H1 (cell line): ENCODE measurements around the gene LIPG. TPM values are rescaled to one million over a fixed set of nuclear protein-coding genes. Genes with fewer than 3 reads are reported as not detected.

ENCODE experiments used
- ASH2L ChIP-seq: fragments of 200-600, 300-600 bp; sonication (generic); IDR thresholded peaks from one replicate; pipeline ENCODE4 v1.7.1; 2017; ENCODE audit warnings: low read length
- BACH1 ChIP-seq: IDR thresholded peaks from 2 replicates; pipeline ENCODE4 v1.6.1; 2012; ENCODE audit warnings: low read length, improper control_type of control experiment
- BCL11A ChIP-seq, 2 experiments: IDR thresholded peaks; one replicate each; pipeline ENCODE4 v1.6.1; 2011; ENCODE audit warnings: low read depth in 2 of 2, low read length in 2 of 2, mild to moderate bottlenecking in 2 of 2
- CBX8 ChIP-seq: fragments of 300-800, 300-1000 bp; sonication (generic); IDR thresholded peaks from 2 replicates; pipeline ENCODE4 v1.7.1; 2016; ENCODE audit warnings: low read depth, low read length, borderline replicate concordance
- FOSL1 ChIP-seq: IDR thresholded peaks from 2 replicates; pipeline ENCODE4 v1.6.1; 2011; ENCODE audit warnings: mild to moderate bottlenecking, low read depth, low read length, moderate library complexity; ENCODE audit not compliant: insufficient read depth
- HDAC6 ChIP-seq: IDR thresholded peaks from one replicate; pipeline ENCODE4 v1.7.1; 2012; ENCODE audit warnings: low read depth, mild to moderate bottlenecking, inconsistent platforms, low read length, moderate library complexity
- KDM5A ChIP-seq: fragments of 200-600 bp; IDR thresholded peaks from 2 replicates; pipeline ENCODE4 v1.7.1; 2012; ENCODE audit warnings: mild to moderate bottlenecking, low read length, inconsistent platforms, mixed read lengths
- NRF1 ChIP-seq: IDR thresholded peaks from 2 replicates; pipeline ENCODE4 v1.6.1; 2011; ENCODE audit warnings: mild to moderate bottlenecking, low read depth, low read length, improper control_type of control experiment
- SAP30 ChIP-seq: fragments of 300-600 bp; sonication (generic); IDR thresholded peaks from 2 replicates; pipeline ENCODE4 v1.7.1; 2012; ENCODE audit warnings: low read length, moderate library complexity, mild to moderate bottlenecking, inconsistent platforms; ENCODE audit not compliant: insufficient read depth, insufficient replicate concordance
- SRF ChIP-seq: IDR thresholded peaks from 2 replicates; pipeline ENCODE4 v1.6.1; 2011; ENCODE audit warnings: mild to moderate bottlenecking, low read depth, low read length, moderate library complexity
- TEAD4 ChIP-seq: IDR thresholded peaks from 2 replicates; pipeline ENCODE4 v1.6.1; 2012; ENCODE audit warnings: low read depth, low read length, inconsistent platforms, mixed read lengths
- polyA plus RNA-seq, 7 experiments: library from polyadenylated mRNA; depleted of rRNA in 3 of 7; stranded (reverse) in 5 of 7; unstranded in 2 of 7; fragments of >200 nt in 5 of 7; fragments of 200-250 nt in 2 of 7; gene quantifications; 1 replicate in 5 of 7; 2 replicates in 1 of 7; 4 replicates in 1 of 7; pipeline versions ENCODE4 v1.2.1 to v1.2.3, GENCODE V29; 2011 to 2013; ENCODE audit warnings: missing spikeins in 2 of 7, mixed read lengths in 2 of 7
- total RNA-seq: library from RNA; stranded (reverse); fragmentation: NEBNext Ultra II Directional; extraction: Animal tissue kit (Norgen Biotek cat#: 25700); gene quantifications from 2 replicates; pipeline ENCODE4 v1.2.1, GENCODE V29; 2021
- TF ChIP-seq, protein P1 (sequence below): IDR thresholded peaks from 2 replicates; pipeline ENCODE4 v1.6.1; 2012; ENCODE audit warnings: low read length, inconsistent platforms

Gene LIPG
- total and polyA plus RNA-seq, 2 of the 8 experiments (the other 6 are each of a cell fraction or from before 2014, with no cell fraction given) = 9.2 to 9.8 TPM

DNA sequence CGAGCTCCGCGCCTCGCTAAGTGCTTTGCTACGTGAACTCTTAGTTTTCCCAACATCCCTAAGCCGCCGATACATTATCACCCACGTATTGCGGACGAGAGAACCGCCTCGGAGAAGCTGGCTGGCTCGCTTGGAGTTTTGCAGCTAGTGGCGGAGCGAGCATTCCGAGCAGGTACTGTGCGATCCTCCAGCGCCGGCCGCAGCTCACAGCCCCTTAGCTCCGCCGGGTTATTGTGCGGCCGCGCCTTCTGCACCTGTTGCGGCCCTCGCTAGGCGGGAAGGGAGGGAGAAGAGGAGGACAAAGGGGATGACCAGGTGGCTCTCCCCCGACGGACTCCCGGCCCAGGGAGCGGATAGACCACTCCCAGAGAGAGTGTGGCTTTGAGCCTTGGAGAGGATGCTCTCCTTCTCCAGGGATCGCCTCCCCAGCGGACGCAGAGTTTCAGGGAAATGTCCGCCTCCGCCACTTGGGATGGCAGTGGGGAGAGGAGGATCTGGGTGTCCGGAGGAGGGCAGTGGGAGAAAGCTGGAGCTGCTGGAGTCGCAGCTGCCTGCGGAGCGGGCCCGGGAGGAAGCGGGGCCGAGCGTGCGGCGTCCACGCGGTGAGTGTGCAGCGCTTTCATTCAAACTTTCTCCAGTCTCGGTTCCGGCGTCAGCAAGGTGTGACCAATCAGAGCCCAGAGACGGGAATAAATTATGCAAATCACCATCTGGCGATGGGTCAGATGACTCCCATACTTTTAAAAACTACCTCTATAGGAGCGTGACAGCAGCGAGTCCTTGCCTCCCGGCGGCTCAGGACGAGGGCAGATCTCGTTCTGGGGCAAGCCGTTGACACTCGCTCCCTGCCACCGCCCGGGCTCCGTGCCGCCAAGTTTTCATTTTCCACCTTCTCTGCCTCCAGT, at the start of gene LIPG (continued):
- TF ChIP-seq, protein P1, sequence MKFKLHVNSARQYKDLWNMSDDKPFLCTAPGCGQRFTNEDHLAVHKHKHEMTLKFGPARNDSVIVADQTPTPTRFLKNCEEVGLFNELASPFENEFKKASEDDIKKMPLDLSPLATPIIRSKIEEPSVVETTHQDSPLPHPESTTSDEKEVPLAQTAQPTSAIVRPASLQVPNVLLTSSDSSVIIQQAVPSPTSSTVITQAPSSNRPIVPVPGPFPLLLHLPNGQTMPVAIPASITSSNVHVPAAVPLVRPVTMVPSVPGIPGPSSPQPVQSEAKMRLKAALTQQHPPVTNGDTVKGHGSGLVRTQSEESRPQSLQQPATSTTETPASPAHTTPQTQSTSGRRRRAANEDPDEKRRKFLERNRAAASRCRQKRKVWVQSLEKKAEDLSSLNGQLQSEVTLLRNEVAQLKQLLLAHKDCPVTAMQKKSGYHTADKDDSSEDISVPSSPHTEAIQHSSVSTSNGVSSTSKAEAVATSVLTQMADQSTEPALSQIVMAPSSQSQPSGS = 0 out of 2 replicates have a peak, but pooled peaks have one; percentile 26
- peak; percentile 49 for TF ChIP-seq ASH2L
- TF ChIP-seq TEAD4 = no peak
- TF ChIP-seq BACH1 = no peak
- peak; percentile 68 for TF ChIP-seq SAP30
- TF ChIP-seq NRF1 = no peak
- no peak for TF ChIP-seq KDM5A
- TF ChIP-seq SRF = no peak
- TF ChIP-seq CBX8 = no peak
- TF ChIP-seq BCL11A (IDR thresholded peaks at IDR 0.05; ENCODE audit: low read depth in 2 of 2, low read length in 2 of 2) = no peak
- no peak for TF ChIP-seq FOSL1
- TF ChIP-seq HDAC6 = no peak
- TF ChIP-seq, all 59 proteins: peak for 20
